ENCODE results near the gene LMO3. TPM values are rescaled to one million over a fixed set of nuclear protein-coding genes. Genes with fewer than 3 reads are reported as not detected.

The LMO3 gene
- total and polyA plus RNA-seq, 2 experiments from 2014 or later: 7.9 to 15.1 TPM

DNA sequence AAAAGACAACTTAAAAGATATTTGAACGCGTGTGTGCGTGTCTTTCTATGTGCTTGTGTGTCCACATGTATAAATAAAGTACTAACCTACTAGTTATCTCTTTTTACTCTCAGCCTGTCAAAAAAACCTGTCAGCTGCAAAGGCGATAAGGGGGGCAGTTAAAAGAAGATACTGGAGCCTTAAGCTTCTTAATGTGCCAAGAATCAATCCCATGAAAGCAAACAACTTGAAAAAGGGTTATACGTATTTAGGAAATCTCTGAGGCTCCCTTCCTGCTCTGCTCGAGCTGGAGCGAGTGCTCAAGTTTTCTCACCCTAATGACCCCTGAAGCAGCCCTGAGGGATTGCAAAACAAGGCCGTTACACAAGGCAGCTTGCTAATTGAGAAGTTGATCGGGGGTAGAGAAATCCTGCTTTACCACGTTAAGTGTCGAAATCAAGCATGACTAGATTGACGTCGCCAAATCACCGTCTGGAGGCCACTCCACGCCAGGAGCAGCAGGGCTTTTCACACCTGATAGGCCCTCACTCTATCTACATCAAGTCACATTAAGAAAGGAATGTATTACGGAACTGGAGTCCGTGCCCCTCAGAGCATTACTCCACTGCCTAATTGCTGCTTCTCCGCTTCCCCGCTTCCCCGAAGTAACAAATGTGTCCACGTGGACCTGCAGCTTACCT is 32.4 kb downstream of the LMO3 start:
- peak; percentile 72 for DNase-seq (ENCODE audit: low spot score)
- Histone ChIP-seq H2AFZ (no peak overlapping the region), H3K27ac (ENCODE audit: low read depth) (no peak overlapping the region), H3F3A (replicated peaks; ENCODE audit: low read depth) (no peaks in the 10 kb centered on the region), H3K4me3 (no peak overlapping the region), H3K36me3 (ENCODE audit: insufficient read depth) (no peaks in the 10 kb centered on the region), H3K27me3 (ENCODE audit: insufficient read depth) (no peaks in the 10 kb centered on the region), H3K9me2 (ENCODE audit: insufficient read depth) (no peaks in the 10 kb centered on the region), H4K20me1 (replicated peaks; ENCODE audit: insufficient read depth) (no peaks in the 10 kb centered on the region), H3K4me1 (ENCODE audit: insufficient read depth) (peaks cover 30% of the 10 kb centered on the region), H3K4me2 (peak overlapping the region; percentile 50; the same call in 1 of the 2 replicates), H3K79me2 (replicated peaks; ENCODE audit: insufficient read depth) (no peaks in the 10 kb centered on the region)
- Mint-ChIP-seq H3K4me3 (peak overlapping the region; percentile 14; the same call in 1 of the 3 replicates), H3K9me3 (no peaks in the 10 kb centered on the region), H3K27ac (peak overlapping the region; percentile 26; the same call in 1 of the 2 replicates), H3K36me3 (ENCODE audit: low read depth) (no peaks in the 10 kb centered on the region), H3K4me1 (peaks cover 35% of the 10 kb centered on the region), H3K27me3 (ENCODE audit: insufficient read depth, low read depth, poor library complexity) (peaks cover 5% of the 10 kb centered on the region)
- peak; percentile 92 for ATAC-seq
- TF ChIP-seq, protein P1, sequence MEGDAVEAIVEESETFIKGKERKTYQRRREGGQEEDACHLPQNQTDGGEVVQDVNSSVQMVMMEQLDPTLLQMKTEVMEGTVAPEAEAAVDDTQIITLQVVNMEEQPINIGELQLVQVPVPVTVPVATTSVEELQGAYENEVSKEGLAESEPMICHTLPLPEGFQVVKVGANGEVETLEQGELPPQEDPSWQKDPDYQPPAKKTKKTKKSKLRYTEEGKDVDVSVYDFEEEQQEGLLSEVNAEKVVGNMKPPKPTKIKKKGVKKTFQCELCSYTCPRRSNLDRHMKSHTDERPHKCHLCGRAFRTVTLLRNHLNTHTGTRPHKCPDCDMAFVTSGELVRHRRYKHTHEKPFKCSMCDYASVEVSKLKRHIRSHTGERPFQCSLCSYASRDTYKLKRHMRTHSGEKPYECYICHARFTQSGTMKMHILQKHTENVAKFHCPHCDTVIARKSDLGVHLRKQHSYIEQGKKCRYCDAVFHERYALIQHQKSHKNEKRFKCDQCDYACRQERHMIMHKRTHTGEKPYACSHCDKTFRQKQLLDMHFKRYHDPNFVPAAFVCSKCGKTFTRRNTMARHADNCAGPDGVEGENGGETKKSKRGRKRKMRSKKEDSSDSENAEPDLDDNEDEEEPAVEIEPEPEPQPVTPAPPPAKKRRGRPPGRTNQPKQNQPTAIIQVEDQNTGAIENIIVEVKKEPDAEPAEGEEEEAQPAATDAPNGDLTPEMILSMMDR (conservative IDR thresholded peaks at IDR 0.05; ENCODE audit: low read depth in 2 of 2): no peak
- TF ChIP-seq NANOG (IDR thresholded peaks at IDR 0.05; ENCODE audit: borderline replicate concordance) (no peak), STAT1 (IDR thresholded peaks at IDR 0.05; ENCODE audit: unreplicated experiment) (no peak)
- TF ChIP-seq, protein P2, sequence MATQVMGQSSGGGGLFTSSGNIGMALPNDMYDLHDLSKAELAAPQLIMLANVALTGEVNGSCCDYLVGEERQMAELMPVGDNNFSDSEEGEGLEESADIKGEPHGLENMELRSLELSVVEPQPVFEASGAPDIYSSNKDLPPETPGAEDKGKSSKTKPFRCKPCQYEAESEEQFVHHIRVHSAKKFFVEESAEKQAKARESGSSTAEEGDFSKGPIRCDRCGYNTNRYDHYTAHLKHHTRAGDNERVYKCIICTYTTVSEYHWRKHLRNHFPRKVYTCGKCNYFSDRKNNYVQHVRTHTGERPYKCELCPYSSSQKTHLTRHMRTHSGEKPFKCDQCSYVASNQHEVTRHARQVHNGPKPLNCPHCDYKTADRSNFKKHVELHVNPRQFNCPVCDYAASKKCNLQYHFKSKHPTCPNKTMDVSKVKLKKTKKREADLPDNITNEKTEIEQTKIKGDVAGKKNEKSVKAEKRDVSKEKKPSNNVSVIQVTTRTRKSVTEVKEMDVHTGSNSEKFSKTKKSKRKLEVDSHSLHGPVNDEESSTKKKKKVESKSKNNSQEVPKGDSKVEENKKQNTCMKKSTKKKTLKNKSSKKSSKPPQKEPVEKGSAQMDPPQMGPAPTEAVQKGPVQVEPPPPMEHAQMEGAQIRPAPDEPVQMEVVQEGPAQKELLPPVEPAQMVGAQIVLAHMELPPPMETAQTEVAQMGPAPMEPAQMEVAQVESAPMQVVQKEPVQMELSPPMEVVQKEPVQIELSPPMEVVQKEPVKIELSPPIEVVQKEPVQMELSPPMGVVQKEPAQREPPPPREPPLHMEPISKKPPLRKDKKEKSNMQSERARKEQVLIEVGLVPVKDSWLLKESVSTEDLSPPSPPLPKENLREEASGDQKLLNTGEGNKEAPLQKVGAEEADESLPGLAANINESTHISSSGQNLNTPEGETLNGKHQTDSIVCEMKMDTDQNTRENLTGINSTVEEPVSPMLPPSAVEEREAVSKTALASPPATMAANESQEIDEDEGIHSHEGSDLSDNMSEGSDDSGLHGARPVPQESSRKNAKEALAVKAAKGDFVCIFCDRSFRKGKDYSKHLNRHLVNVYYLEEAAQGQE (IDR thresholded peaks at IDR 0.05; ENCODE audit: unreplicated experiment): no peak

DNA sequence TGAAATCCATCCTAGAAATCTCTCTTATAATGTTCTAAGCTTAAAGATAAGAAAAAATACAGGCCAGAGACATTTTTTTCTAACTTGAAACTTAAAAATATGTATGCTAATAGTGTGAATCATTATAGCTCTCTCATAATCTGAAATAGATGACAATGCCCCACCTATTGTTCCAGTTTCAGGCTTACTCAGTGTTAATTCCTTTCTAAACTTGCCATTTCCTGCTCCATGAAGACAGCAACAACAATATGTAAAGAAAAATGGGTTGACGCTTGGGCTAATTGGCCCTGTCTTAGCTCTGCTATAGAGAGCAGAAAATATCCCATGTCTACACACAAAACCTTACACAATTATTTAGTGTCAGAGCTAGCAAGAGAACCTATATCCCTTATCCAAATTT is 37.1 kb downstream of the LMO3 start:
- H4K20me1 ChIP-seq (replicated peaks; ENCODE audit: insufficient read depth): no peaks in the 10 kb centered on the region
- peak overlapping the region; percentile 22; the same call in 1 of the 2 replicates for H3K27ac ChIP-seq (ENCODE audit: low read depth)
- H3K4me1 ChIP-seq (ENCODE audit: insufficient read depth): peaks cover 21% of the 10 kb centered on the region
- H3K36me3 ChIP-seq (ENCODE audit: insufficient read depth): no peaks in the 10 kb centered on the region
- H3K27me3 ChIP-seq (ENCODE audit: insufficient read depth): no peaks in the 10 kb centered on the region
- no peaks in the 10 kb centered on the region for H3F3A ChIP-seq (replicated peaks; ENCODE audit: low read depth)
- no peaks in the 10 kb centered on the region; the same call in 2 of the 3 replicates for H3K9me3 Mint-ChIP-seq
- no peak for DNase-seq (ENCODE audit: low spot score)
- H3K27ac Mint-ChIP-seq: peak overlapping the region; percentile 79
- no peak overlapping the region for H3K4me3 Mint-ChIP-seq
- H3K27me3 Mint-ChIP-seq (ENCODE audit: insufficient read depth, low read depth, poor library complexity): no peaks in the 10 kb centered on the region
- H3K4me1 Mint-ChIP-seq: peaks cover 19% of the 10 kb centered on the region
- no peak for ATAC-seq
- TF ChIP-seq, protein P2 (IDR thresholded peaks at IDR 0.05; ENCODE audit: unreplicated experiment): no peak
- peak; percentile 50; the same call in 1 of the 2 replicates for TF ChIP-seq NANOG (IDR thresholded peaks at IDR 0.05; ENCODE audit: borderline replicate concordance)
- H3K79me2 ChIP-seq (replicated peaks; ENCODE audit: insufficient read depth): no peaks in the 10 kb centered on the region
- H3K9me2 ChIP-seq (ENCODE audit: insufficient read depth): no peaks in the 10 kb centered on the region
- peaks cover 3% of the 10 kb centered on the region; the same call in 1 of the 3 replicates for H3K36me3 Mint-ChIP-seq (ENCODE audit: low read depth)
- H2AFZ ChIP-seq: no peak overlapping the region
- H3K4me3 ChIP-seq: no peak overlapping the region
- H3K4me2 ChIP-seq: no peak overlapping the region
